ENCODE results near the gene NKX1-1.
"Not testable (repeated sequence)": the region's sequence is repeated elsewhere in the genome, so short reads cannot be mapped to it uniquely, and the experiment has no call there.

Gene NKX1-1

GRCh38 chr4:1404573-1405253, 1.5 kb downstream of the NKX1-1 start:
- no peak for DNase-seq (ENCODE audit: low read depth)

- no peak for DNase-seq (ENCODE audit: low read depth)
Observed at GRCh38 chr4:1403591-1404572, 2.4 kb downstream of the NKX1-1 start.

GRCh38 chr4:1403177-1403583, 3.1 kb downstream of the NKX1-1 start:
- no peak for DNase-seq (ENCODE audit: low read depth)

- DNase-seq (ENCODE audit: low read depth) = no peak
Observed at GRCh38 chr4:1402516-1403091, 3.6 kb downstream of the NKX1-1 start.

- no peak for DNase-seq (ENCODE audit: low read depth)
Observed at GRCh38 chr4:1402021-1402515, 4.2 kb downstream of the NKX1-1 start.

- DNase-seq (ENCODE audit: low read depth) = no peak
Observed at GRCh38 chr4:1401409-1402020, 4.7 kb downstream of the NKX1-1 start.

- no peak for DNase-seq (ENCODE audit: low read depth)
Observed at GRCh38 chr4:1400831-1401408, 5.3 kb downstream of the NKX1-1 start.

GRCh38 chr4:1400191-1400805, 5.9 kb downstream of the NKX1-1 start:
- DNase-seq (ENCODE audit: low read depth) = no peak

GRCh38 chr4:1399508-1400190, 6.6 kb downstream of the NKX1-1 start:
- no peak for DNase-seq (ENCODE audit: low read depth)

GRCh38 chr4:1398681-1399507, 7.3 kb downstream of the NKX1-1 start:
- DNase-seq (ENCODE audit: low read depth) = no peak

GRCh38 chr4:1396806-1397455, 9.3 kb downstream of the NKX1-1 start:
- DNase-seq (ENCODE audit: low read depth) = no peak

GRCh38 chr4:1395941-1396805, 10.1 kb downstream of the NKX1-1 start:
- no peak for DNase-seq (ENCODE audit: low read depth)

GRCh38 chr4:1395389-1395820, 10.8 kb downstream of the NKX1-1 start:
- DNase-seq (ENCODE audit: low read depth) = not testable (repeated sequence)

- not testable (repeated sequence) for DNase-seq (ENCODE audit: low read depth)
Observed at GRCh38 chr4:1394554-1395388, 11.5 kb downstream of the NKX1-1 start.

- DNase-seq (ENCODE audit: low read depth) = no peak
Observed at GRCh38 chr4:1393866-1394265, 12.4 kb downstream of the NKX1-1 start.

GRCh38 chr4:1393363-1393762, 12.9 kb downstream of the NKX1-1 start:
- DNase-seq (ENCODE audit: low read depth) = not testable (repeated sequence)

Data from stimulated activated CD8-positive, alpha-beta memory T cell treated with anti-CD3 and anti-CD28 coated beads, Interleukin-12 subunit alpha, Interleukin-12 subunit beta, amount 100 ng/mL, for 4 hours (primary cell).